Dendritic cell treated with granulocyte-macrophage colony-stimulating factor and Interleukin-4, amounts not matched to agents 40 ng/mL and 50 ng/mL, for 4 days (primary cell): ENCODE results near the gene MBNL1.
A peak's percentile ranks its signal among the peaks of the same experiment; 100 is the strongest.

ENCODE experiments used
- H3K27ac Mint-ChIP-seq: one replicate; pipeline ENCODE4 v1.8.0; 2022; ENCODE audit warnings: mild to moderate bottlenecking, mixed read lengths
- H3K27me3 Mint-ChIP-seq: one replicate; pipeline ENCODE4 v1.8.0; 2022; ENCODE audit warnings: mild to moderate bottlenecking, mixed read lengths
- H3K36me3 Mint-ChIP-seq: one replicate; pipeline ENCODE4 v1.8.0; 2022; ENCODE audit warnings: low read depth, mixed read lengths
- H3K4me1 Mint-ChIP-seq: one replicate; pipeline ENCODE4 v1.8.0; 2022; ENCODE audit warnings: low read depth, mixed read lengths
- H3K4me3 Mint-ChIP-seq: one replicate; pipeline ENCODE4 v1.8.0; 2022; ENCODE audit warnings: mild to moderate bottlenecking, moderate library complexity, mixed read lengths
- H3K9me3 Mint-ChIP-seq: one replicate; pipeline ENCODE4 v1.8.0; 2022; ENCODE audit warnings: mixed read lengths
- intact Hi-C: fragments of 100-400 bp; cut with micrococcal nuclease; formaldehyde crosslinking; loops from one replicate; pipeline ENCODE4 v1.15.0; 2022

The MBNL1 gene, protein sequence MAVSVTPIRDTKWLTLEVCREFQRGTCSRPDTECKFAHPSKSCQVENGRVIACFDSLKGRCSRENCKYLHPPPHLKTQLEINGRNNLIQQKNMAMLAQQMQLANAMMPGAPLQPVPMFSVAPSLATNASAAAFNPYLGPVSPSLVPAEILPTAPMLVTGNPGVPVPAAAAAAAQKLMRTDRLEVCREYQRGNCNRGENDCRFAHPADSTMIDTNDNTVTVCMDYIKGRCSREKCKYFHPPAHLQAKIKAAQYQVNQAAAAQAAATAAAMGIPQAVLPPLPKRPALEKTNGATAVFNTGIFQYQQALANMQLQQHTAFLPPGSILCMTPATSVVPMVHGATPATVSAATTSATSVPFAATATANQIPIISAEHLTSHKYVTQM

DNA sequence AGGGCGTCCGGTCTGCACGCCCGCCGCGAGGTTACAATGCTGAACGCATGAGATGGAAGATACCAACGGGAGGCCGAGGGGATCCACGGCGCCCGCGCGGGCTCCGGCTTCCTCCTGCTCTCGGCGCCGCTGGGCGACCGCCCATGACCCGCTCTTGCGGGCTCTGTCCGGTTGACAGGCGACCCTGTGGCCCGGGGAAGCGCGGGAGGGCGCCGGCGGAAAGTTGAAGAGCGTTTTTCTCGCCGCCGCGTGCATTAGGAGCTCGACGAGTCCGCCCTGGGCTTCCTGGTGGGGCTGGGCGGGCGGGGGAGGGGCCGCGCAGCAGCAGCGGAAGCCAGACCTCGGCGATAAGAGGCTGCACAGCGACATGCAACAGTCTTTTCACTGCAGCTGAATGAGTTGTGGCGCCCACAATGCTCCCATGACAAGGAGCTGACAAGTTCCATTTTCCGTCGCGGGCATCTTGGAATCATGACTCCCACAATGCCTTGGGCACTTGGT, at the start of gene MBNL1:
Gene MBNL1 (plus strand): TSS at position 375 of the 501 bp plus-strand sequence. CDS start 31,265 bp downstream, outside the sequence.
- no peaks in the 10 kb centered on the region for H3K9me3 Mint-ChIP-seq
- H3K36me3 Mint-ChIP-seq, result peaks cover 48% of the 10 kb centered on the region
- peak within 1 kb of the TSS; percentile 96 for H3K4me3 Mint-ChIP-seq
- H3K27ac Mint-ChIP-seq, result peak within 1 kb of the TSS; percentile 97
- intact Hi-C loops, result loop anchor here (2.0 kb wide), 2 partner anchors 24 to 64 kb away; no protein-coding TSS in a partner anchor
- H3K27me3 Mint-ChIP-seq, result no peaks in the 10 kb centered on the region
- peaks cover 52% of the 10 kb centered on the region for H3K4me1 Mint-ChIP-seq

DNA sequence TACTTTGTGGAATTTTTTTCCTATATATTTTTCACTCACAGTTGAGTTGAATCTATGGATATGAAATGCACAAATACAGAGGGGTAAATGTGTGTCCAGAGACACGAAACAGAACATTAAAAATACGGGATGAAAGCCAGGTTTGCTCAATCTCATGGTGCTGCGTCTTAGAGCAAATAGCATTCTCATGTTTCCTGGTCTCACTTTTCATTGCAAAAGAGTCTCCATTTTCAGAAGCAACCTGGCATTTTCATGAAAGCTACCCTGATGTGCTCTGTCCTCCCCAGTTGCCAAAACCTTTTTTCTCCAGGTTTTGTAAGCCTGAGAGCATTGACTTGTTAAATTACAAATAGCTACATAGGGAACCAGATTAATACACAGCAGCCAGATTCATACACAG, 49.5 kb upstream of the MBNL1 start:
- intact Hi-C loops, result no loop called here
- Mint-ChIP-seq H3K4me3 (no peak overlapping the region), H3K27ac (peak overlapping the region; percentile 70), H3K27me3 (no peaks in the 10 kb centered on the region), H3K4me1 (peaks cover 48% of the 10 kb centered on the region), H3K9me3 (no peaks in the 10 kb centered on the region), H3K36me3 (no peaks in the 10 kb centered on the region)

DNA sequence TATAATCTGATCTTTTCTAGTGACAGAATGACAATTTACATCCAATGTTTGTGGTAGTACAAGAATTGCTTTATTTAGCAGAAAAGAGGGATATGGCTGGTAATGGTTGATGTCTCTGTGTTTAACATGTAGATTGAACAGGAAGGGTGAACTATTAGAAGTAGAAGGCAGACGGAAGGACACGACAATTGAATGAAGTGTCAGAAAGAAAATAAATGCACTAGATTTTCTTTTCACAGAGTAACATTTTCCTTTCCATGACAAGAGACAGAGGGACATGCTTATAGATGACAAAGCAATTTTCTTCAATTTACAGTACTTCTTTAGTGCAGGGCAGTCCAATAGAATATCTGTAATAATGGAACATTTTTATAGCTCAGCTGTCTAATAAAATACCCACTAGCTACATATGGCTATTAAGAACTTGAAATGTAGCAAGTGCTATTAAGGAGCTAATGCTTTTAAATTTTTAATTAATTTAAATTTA, 48.9 kb upstream of the MBNL1 start:
- H3K36me3 Mint-ChIP-seq, result no peaks in the 10 kb centered on the region
- peak overlapping the region; percentile 70 for H3K27ac Mint-ChIP-seq
- no peak overlapping the region for H3K4me3 Mint-ChIP-seq
- H3K27me3 Mint-ChIP-seq, result no peaks in the 10 kb centered on the region
- intact Hi-C loops, result no loop called here
- H3K9me3 Mint-ChIP-seq, result no peaks in the 10 kb centered on the region
- H3K4me1 Mint-ChIP-seq, result peaks cover 48% of the 10 kb centered on the region

DNA sequence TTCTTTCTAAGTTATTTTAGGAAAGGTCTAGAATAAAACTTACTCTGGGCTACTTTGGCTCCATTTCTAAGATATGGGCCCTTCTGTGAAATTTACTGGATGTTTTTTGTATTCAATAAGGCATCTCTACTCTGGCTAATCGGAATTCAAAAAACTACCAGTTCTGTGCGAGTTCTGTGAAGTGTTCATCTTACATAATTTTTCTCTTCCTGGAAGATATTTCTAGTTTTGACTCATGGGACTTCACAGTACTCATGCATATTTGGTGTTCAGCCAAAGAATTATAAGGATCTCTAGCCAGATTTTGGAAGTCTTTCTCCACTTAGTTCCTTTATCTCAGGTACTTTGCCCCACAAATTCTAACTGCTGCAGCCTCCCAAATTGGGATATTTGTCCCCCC, 46.4 kb upstream of the MBNL1 start:
- Mint-ChIP-seq H3K4me1 (peaks cover 54% of the 10 kb centered on the region), H3K27ac (peak overlapping the region; percentile 79), H3K4me3 (peak overlapping the region; percentile 42), H3K36me3 (no peaks in the 10 kb centered on the region), H3K9me3 (no peaks in the 10 kb centered on the region), H3K27me3 (no peaks in the 10 kb centered on the region)
- intact Hi-C loops, result no loop called here

DNA sequence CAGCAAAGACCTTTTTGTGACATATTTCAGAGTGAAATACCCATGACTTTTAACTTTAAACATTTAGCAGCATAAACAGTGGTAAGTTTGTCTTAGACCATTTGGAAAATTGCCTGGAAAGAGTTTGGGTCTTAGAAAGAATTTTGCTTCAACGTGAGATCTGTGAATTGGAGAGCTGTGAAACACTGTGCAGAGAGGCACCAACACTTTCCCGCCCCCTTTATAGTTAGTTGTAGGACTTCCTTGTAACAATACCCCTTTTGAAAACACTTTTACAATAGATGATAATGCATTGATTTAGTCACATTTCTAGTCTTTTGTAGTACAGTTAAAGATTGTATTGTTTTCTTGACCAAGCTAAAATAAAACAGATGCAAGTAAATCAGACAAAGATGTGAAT, 43.5 kb upstream of the MBNL1 start:
- no peak overlapping the region for H3K27ac Mint-ChIP-seq
- H3K4me1 Mint-ChIP-seq, result peaks cover 43% of the 10 kb centered on the region
- no peaks in the 10 kb centered on the region for H3K9me3 Mint-ChIP-seq

DNA sequence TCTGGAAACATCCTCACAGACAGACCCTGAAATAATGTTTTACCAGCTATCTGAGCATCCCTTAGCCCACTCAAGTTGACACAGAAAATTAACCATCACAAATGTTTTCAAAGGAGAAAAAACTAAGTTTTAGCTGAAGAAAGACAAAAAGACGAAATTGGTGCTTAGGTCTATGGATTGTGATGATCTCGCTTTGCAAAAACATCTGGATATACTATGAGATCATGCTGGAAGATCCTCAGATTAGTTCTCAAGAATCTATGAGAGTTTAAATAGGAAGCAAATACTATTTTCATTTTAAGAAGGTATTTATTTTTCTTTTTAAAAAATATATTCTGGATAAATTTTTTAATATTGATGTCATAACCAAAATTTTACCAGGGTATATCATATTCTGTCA, 42.6 kb upstream of the MBNL1 start:
- no peaks in the 10 kb centered on the region for H3K9me3 Mint-ChIP-seq

More for the DNA sequence above, 43.5 kb upstream of the MBNL1 start:
- intact Hi-C loops, result no loop called here
- Mint-ChIP-seq H3K27me3 (no peaks in the 10 kb centered on the region), H3K36me3 (no peaks in the 10 kb centered on the region), H3K4me3 (no peak overlapping the region)

DNA sequence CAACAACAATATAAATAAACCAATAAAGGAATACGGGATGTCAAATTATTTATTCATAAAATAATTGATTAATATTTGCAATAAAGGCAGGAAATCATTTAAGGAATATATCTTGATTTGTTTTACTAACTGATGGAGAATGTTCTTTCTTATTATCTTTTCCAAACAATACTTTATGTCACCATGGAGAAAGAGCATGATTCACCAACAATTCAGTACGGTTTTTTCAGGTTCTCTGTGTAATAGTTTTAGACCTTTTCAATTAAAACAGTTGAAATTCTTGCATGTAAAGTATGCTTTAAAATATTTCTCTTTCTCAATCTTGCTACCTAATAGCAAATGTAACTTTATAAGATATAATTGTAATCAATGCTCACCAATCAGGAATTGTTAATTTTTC, 41.7 kb upstream of the MBNL1 start:
- Mint-ChIP-seq H3K27me3 (no peaks in the 10 kb centered on the region), H3K27ac (no peak overlapping the region), H3K4me1 (peaks cover 41% of the 10 kb centered on the region), H3K4me3 (no peak overlapping the region), H3K36me3 (no peaks in the 10 kb centered on the region), H3K9me3 (no peaks in the 10 kb centered on the region)
- intact Hi-C loops, result no loop called here

More for the DNA sequence above, 42.6 kb upstream of the MBNL1 start:
- intact Hi-C loops, result no loop called here
- H3K27me3 Mint-ChIP-seq, result no peaks in the 10 kb centered on the region
- H3K27ac Mint-ChIP-seq, result no peak overlapping the region
- no peak overlapping the region for H3K4me3 Mint-ChIP-seq
- no peaks in the 10 kb centered on the region for H3K36me3 Mint-ChIP-seq
- peaks cover 47% of the 10 kb centered on the region for H3K4me1 Mint-ChIP-seq

DNA sequence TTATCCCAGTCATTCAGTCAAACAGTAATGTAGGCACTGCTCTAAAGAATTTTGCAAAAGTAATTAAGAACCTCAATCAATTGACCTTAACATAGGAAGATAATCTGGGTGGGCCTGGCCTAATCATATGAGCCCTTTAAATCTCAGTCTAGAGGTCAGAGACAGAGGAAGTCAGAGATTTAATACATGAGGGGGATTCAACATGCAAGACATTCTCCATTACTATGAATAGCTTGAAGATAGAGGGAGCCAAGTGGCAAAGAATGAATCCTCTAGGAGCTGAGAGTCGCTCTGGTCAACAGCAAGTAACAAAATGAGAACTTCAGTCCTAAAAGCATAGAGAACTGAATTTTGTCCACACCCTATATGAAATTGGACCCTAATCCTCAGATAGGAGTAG, 39.0 kb upstream of the MBNL1 start:
- intact Hi-C loops, result no loop called here
- Mint-ChIP-seq H3K27ac (no peak overlapping the region), H3K27me3 (no peaks in the 10 kb centered on the region), H3K36me3 (no peaks in the 10 kb centered on the region), H3K4me3 (no peak overlapping the region), H3K4me1 (peaks cover 25% of the 10 kb centered on the region), H3K9me3 (no peaks in the 10 kb centered on the region)

DNA sequence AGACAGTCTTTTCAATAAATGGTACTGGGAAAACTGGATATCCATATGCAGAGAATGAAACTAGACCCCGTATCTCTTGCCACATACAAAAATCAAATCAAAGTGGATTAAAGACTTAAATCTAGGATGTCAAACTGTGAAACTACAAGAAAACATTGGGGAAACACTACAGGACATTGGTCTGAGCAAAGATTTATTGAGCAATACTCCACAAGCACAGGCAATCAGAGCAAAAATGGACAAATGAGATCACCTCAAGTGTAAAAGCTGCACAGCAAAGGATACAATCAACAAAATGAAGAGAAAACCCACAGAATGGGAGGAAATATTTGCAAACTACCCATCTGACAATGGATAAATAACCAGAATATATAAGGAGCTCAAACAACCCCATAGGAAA, 38.4 kb upstream of the MBNL1 start:
- H3K27ac Mint-ChIP-seq, result no peak overlapping the region
- intact Hi-C loops, result no loop called here
- no peaks in the 10 kb centered on the region for H3K9me3 Mint-ChIP-seq
- peaks cover 25% of the 10 kb centered on the region for H3K4me1 Mint-ChIP-seq
- H3K4me3 Mint-ChIP-seq, result no peak overlapping the region
- H3K27me3 Mint-ChIP-seq, result no peaks in the 10 kb centered on the region
- no peaks in the 10 kb centered on the region for H3K36me3 Mint-ChIP-seq

DNA sequence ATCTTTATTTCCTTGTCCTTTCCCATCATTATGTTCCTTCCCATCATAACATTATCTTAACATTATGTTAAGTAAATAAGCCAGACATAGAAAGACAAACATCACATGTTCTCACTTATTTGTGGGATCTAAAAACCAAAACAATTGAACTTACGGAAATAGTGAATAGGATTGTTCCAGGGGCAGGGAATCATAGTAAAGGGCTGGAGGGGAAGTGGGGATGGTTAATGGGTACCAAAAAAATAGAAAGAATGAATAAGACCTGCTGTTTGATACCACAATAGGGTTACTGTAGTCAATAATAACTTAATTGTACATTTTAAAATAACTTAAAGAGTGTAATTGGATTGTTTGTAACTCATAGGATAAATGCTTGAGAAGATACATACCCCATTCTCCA, 36.7 kb upstream of the MBNL1 start:
- no peaks in the 10 kb centered on the region for H3K27me3 Mint-ChIP-seq
- H3K4me3 Mint-ChIP-seq, result no peak overlapping the region
- no peaks in the 10 kb centered on the region for H3K36me3 Mint-ChIP-seq
- peaks cover 2% of the 10 kb centered on the region for H3K9me3 Mint-ChIP-seq
- H3K27ac Mint-ChIP-seq, result no peak overlapping the region
- H3K4me1 Mint-ChIP-seq, result peaks cover 24% of the 10 kb centered on the region
- intact Hi-C loops, result no loop called here

DNA sequence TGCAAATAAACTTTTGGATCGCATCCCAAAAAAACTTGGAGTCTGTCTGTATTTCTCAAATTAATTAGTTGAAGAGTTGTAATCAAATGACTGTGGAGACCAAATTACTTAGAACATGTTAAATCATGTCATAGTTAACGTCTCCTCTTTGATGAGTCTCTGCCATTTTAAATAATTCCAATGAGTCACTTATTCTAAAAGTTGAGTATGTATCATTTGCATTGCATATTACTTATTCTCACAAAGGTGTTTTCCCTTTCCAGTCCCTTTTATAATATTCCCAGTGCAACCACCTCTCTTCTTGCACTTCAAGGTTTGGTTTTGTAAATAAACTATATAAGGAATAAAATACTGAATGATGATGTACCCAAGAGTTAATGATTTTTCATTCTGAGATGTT, 36.0 kb upstream of the MBNL1 start:
- H3K27ac Mint-ChIP-seq, result no peak overlapping the region
- H3K9me3 Mint-ChIP-seq, result peaks cover 9% of the 10 kb centered on the region
- intact Hi-C loops, result no loop called here
- no peaks in the 10 kb centered on the region for H3K27me3 Mint-ChIP-seq
- H3K4me1 Mint-ChIP-seq, result peaks cover 24% of the 10 kb centered on the region
- peaks cover 4% of the 10 kb centered on the region for H3K36me3 Mint-ChIP-seq
- H3K4me3 Mint-ChIP-seq, result no peak overlapping the region

DNA sequence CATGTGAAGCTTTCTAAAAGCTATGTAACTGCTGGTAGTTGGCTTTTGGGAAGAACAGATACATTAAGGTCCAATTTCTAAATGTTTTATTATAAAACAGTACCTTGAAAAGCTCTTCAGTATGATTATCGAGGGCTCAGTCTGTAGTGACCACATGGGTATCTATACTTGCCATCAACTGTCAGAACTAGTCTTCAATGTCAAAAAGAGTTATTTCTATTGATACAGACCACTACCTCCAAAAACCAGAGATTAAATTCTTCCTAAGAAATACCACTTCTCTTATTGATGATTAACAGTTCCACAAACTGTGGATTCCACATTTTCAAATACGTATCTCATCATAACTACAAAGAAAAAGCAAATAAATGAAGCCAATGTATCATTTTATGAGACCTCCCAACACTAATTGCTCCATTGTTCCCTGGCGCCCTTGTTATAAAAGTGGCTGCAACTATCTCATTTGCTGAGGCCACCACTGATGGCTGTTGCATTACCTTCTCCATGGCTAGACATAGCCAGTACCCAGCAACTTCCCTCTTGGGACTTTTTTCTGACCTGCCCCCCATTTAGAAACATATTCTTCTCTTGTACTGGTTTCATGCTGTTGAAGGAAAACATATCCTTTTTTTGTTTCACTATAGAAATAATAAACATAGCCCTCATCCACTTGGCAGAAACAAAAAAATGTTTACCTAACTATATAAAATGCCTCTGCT, 33.9 kb upstream of the MBNL1 start:
- H3K4me1 Mint-ChIP-seq, result peaks cover 19% of the 10 kb centered on the region
- H3K36me3 Mint-ChIP-seq, result peaks cover 6% of the 10 kb centered on the region
- H3K27me3 Mint-ChIP-seq, result no peaks in the 10 kb centered on the region
- H3K27ac Mint-ChIP-seq, result no peak overlapping the region
- no peak overlapping the region for H3K4me3 Mint-ChIP-seq
- peaks cover 12% of the 10 kb centered on the region for H3K9me3 Mint-ChIP-seq
- intact Hi-C loops, result no loop called here

DNA sequence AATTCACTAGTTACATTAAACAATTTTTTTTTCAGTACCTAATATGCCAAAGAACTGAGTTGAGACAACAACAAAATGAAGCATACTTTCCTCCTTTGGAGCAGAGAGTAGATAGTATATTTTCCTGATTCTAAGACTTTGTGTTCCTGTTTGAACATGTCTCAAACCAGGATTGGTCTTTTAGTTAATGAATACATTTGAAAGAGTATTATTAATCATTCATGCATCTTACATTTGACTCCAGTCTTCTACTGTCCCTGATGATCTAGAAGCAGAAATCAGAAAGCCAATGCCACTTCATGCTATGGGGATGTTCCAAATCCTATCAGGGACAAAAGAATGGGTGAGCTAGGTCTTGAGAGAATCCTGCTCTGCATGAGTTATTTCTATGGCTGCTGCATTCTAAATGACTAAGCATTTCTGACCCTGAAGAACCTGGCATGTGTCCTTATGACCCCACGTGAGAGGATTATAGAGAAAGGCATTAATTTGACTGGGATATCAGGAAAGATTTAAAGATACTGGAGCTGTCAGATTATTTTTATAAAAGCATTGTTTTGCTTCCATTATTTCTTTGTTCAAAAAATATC, 32.9 kb upstream of the MBNL1 start:
- Mint-ChIP-seq H3K36me3 (peaks cover 6% of the 10 kb centered on the region), H3K27me3 (no peaks in the 10 kb centered on the region), H3K9me3 (peaks cover 12% of the 10 kb centered on the region), H3K27ac (no peak overlapping the region), H3K4me1 (peaks cover 13% of the 10 kb centered on the region), H3K4me3 (no peak overlapping the region)
- intact Hi-C loops, result no loop called here

DNA sequence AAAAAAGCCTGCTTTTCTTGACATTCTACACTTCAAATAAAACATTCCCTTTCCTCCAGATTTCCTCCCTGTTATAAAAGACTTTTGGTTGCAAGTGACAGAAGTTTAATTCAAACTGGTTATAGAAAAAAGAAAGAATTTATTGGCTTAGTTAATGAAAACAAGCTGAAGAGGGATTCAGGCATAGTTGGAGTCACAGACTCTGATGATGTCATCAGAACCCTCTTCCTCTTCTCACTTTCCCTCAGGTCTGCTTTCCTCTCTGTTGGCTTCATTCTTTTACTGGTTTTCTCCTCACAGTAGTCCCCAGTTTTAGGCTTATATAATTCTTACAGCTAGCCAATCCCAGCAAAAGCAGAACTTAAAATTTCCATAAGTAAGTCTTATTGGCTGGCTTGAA, 32.0 kb upstream of the MBNL1 start:
- H3K4me3 Mint-ChIP-seq, result no peak overlapping the region
- intact Hi-C loops, result no loop called here
- peaks cover 6% of the 10 kb centered on the region for H3K36me3 Mint-ChIP-seq
- no peaks in the 10 kb centered on the region for H3K27me3 Mint-ChIP-seq
- no peak overlapping the region for H3K27ac Mint-ChIP-seq
- H3K9me3 Mint-ChIP-seq, result peaks cover 12% of the 10 kb centered on the region
- peaks cover 16% of the 10 kb centered on the region for H3K4me1 Mint-ChIP-seq
